HS-5 (cell line): ENCODE measurements around the gene ITPR1.
A peak's percentile ranks its signal among the peaks of the same experiment; 100 is the strongest.

Experiments used
- DNase-seq: peaks from one replicate; pipeline ENCODE4 v3.0.0-alpha.2; 2012; ENCODE audit warnings: low read depth

ITPR1 gene

DNA sequence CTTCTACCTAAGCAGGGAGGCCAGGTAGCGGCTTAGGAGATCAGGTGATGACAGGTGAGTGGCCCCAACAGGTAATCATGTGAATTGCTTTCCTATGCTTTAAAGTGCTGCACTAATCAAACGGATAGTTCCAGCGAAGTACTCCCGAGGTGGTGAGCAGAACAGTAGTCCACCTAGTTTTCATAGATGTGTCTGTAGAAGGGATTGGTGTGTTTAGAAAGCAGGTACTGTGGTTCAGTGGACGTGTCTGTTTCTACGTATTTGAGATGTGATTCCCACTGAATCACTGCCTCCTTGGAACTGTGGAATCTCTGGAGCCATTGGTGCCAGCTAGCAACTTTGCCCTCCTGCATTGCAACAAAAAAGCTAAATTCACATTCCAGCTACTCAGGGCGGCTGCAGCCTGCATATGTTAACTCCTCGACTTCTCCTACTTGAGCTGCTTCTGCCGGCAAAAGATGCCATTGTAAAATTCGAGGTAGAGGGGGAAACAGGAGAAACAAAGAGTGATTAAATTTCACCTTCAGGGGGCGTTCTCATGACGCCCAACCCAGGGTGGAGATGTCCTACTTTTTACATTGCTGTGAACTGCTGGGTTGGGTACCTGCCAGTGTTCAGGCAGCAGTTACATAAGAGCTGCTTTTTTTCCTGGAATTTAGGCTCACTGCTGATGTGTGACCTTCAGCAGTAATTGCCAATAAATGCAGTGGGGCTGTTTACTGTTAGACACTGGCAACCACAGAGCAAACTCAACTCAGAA lies 227.3 kb downstream of the ITPR1 start:
- DNase-seq, result peak; percentile 32

DNA sequence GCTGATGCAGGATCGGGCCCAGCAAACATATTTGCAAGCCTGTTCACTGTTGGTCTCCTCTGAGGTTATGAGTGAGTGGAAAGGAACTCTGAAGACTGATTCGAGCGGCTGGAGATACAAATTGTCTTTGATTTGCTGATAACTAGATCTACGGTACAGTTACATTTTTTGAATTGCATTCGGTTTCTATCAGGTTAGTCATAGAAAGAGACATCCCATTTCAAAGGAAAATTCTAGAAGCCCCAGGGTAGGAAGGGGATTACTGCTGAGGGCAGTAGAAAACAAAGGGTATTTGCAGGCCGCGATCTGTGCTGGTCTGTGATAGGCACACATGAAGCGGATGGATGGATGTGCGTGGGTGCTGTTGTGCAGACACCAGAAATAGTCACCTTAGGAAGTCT lies 228.4 kb downstream of the ITPR1 start:
- peak; percentile 74 for DNase-seq

DNA sequence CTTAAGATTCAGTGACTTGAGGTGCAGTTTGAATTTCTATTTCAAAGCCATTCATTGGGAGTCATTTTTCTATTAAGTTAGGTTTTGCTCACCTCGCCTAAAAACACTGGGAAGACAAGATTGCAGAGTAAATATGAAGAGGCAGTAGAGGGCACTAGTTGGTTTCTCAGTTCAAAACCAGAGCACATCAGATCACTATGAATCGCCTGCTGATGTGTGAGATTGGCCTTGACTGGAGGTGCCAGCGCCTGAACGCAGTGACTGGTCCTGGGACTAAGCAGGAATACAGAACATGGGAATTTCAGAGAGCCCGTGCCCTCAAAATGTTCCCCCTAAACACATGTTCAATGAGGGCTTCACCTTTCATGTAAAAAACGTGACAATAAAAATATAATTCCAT lies 229.0 kb downstream of the ITPR1 start:
- DNase-seq, result peak; percentile 34

DNA sequence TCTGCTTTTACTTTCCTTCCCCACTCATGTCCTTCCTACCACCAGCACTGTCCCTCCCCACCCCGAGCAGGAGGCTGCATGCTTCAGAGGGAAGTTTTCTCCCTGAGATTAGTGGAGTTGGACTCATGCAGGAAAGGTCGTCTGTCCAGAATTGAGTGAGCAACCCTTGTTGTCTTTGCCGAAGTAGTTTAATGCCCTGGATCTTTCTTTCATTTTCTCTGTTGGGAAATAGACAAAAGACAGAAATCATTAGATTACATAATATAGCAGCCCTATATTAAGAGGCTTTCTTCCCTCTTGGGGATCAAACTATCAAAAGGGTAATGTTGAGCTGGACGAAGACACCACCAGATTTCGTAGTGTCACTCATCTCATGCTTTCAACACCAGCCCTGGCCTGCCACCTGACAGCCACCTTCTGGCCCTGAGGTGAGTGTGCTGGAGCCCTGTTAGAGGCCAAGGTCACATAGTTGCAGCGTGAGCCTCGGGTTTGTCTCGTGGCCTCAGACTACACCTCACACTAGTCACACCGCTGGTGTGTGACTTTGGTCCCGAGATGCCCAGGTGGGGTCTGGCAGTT lies 231.0 kb downstream of the ITPR1 start:
- DNase-seq, result no peak

GRCh38 chr3:4726549-4726948 lies 233.4 kb downstream of the ITPR1 start:
- no peak for DNase-seq

- DNase-seq, result no peak
Observed at GRCh38 chr3:4729061-4729973, 236.2 kb downstream of the ITPR1 start.

DNA sequence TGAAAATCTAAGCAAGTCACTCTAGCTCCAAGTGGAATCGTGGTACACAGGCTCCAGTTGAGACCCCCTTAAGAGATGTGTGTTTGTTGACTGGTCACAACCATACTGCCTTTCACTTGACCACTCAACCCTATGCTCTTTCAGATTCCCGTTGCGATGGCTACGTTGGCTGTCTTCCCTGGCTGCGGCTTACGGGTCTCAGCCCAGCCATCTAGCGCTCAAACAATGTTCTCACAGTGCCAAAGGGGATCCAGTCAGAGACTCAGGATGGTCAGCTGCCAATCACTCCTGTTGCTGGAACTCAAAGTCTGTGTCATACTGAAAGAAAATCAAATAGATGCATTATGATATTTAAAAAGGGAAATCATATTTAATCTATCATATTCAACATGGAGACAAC lies 237.6 kb downstream of the ITPR1 start:
- DNase-seq, result no peak

DNA sequence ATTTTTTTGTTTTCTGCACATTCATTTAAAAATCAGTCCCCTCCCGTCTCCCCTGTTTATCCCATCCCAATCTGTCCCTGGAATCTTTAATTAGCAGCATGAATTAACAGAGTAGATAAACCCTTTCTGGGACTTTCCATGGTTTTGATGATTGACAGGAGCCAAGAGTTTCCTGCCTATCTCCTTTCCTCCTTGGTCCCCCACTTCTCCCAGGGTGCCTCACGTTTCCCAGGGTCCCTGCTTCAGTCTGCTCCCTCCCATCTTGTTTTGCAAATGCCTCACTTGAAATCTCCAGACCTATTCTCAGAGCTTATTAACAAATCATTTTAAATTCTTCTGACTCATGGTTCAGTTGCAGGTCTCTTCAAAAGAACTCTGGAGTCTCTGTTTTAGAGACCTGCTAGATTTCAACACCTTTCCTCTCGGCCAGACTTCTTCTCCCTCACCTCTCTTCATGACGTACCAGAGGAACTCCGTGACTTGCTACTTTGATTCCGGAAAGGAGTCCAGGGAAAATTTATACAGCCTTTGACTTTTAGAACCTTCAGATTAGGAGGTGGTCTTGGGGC lies 238.5 kb downstream of the ITPR1 start:
- no peak for DNase-seq

- DNase-seq, result no peak
Observed at GRCh38 chr3:4732925-4733324, 239.8 kb downstream of the ITPR1 start.

DNA sequence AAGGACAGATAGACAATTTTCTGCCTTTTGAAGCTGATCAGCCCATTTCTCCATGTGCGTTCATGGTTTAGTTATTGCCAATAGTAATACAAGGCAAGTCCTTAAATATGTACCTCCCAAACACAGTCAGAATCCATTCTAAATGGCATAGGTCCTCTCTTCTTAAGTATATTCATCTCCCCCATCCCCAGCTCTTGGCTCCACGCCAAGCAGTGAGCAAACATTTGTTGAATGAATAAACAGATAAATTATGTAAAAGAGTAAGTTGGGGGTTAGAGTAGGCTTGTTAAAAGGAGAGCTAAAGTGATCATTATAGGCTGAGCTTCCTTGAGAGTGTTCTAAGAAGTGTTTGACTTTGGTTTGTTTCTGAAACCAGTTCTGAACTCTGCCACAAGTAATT lies 241.3 kb downstream of the ITPR1 start:
- DNase-seq, result no peak

DNA sequence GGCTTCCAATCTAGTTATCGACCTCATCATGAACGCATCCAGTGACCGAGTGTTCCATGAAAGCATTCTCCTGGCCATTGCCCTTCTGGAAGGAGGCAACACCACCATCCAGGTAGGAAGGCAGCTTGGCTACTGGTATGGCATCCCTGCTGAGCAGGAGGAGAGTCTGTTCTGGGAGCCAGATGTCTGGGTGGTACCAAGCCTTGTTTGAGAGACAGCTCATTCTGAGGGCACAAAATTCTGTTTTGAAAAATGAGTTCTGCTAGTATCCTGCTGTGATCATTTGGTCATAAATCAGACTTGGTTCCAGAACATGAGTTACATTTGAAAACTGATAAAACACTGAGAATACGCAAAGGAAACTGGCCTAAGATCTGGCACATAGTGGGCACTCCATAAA lies 242.1 kb downstream of the ITPR1 start:
- no peak for DNase-seq

DNA sequence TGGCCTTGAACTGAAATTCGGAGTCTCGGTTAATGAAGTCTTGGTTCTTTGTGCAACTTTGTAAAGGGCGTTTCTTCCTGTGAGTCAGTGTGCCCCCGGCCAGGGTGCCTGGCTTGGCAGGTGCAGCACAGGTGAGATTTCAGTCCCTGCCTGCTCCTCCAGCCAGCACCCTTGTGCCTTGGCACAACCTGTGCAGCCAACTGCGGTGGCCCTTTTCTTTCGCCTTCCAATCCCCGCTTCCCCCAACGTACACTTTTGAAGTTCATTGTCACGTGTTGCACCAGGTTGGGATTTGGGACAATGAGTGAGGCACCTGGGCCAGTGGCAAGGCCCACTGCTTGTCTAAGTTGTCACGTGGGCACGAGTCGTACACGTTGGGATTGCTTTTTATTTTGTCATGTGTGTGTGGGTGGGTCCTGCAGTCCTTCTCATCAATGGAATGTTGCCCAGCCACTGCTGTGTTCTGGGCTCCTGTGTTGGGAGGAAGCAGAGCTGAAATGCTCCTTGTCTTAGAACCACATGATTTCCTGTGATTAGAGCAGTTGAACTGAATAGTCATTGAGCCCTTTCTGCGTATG lies 243.2 kb downstream of the ITPR1 start:
- no peak for DNase-seq

- no peak for DNase-seq
Observed at GRCh38 chr3:4738737-4739274, 245.7 kb downstream of the ITPR1 start.

DNA sequence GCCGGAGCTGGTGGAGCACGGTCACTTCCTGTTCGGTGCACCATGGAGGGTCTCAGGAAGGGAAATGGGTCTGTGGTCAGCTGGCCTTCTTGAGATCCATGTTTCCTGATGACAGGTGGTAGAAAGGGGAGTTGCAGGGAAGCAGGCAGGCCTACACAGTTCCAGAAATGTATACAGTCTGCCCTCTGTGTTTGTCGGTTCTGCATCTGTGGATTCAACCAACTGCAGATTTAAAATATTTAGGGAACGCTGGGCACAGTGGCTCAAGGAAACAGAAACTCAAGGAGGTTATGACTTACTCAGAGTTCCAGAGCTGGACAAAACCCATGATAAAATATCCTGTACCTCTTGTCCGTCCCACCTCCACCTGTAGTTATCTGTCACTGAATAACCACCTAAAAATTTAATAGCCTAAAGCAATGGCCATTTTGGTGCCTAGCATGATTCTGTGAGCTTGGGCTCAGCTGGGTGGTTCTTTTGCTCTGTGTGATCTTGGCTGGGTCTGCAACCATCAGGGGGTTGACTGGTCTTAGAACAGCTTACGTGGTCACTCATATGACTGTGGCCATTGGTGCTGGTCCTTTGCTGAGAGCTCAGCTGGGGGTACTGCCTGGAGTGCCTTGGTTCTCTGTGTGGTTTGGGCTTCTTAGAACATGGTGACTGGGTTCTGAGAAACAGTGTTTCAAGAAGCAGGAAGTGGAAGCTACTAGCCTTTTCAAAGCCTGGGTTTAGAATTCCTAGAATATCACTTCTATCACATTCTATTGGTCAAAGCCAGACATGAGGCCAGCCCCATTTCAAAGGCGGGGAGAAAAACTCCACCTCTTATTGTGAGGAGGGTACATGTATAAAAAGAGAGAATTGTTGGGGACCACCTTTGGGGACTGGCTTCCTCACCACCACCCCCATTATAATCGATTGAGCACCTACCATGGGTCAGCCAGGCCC lies 246.4 kb downstream of the ITPR1 start:
- DNase-seq, result no peak

- no peak for DNase-seq
Observed at GRCh38 chr3:4740397-4741105, 247.4 kb downstream of the ITPR1 start.

DNA sequence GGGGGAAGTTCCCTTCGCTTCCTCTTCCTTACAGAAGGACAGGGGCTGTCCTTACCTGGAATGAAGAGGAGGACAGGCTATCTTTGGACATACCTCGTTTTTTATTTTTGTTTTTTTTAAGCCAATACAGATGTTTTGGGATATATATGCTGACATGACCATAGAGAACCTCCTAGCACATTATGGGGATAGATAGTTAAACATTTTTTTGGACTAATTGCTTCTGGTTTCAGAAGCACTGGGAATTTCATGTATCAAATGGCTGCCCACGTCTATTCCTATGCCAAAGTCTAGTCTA lies 247.9 kb downstream of the ITPR1 start:
- no peak for DNase-seq

GRCh38 chr3:4741404-4742307 lies 248.5 kb downstream of the ITPR1 start:
- DNase-seq, result peak; percentile 90

DNA sequence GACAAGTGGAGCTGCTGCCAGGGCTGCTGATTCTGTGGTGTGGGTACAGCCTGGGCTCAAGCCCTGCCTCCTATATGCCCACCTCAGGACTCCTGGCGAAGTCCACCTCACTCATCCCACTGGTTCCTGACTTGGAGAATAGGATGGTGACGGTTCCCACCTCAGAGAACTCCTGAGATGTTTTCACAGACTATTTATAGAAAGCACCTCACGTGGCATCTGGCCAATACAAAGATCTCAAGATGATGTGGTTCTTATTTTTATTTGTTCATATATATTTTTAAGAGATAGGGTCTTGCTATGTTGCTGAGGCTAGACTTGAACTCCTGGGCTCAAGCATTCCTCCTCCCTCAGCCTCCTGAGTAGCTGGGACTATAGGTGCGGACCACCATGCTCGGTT lies 249.2 kb downstream of the ITPR1 start:
- no peak for DNase-seq

- no peak for DNase-seq
Observed at GRCh38 chr3:4743371-4743770, 250.2 kb downstream of the ITPR1 start.
